HG03045 (cell line): ENCODE data around the gene EVX1.

Experiments used
- ATAC-seq: cut with Tn5 transposase; IDR thresholded peaks from one replicate; pipeline ENCODE4 v1.9.1; 2021; ENCODE audit warnings: mild to moderate bottlenecking, moderate library complexity; ENCODE audit not compliant: unreplicated experiment

Gene EVX1

DNA sequence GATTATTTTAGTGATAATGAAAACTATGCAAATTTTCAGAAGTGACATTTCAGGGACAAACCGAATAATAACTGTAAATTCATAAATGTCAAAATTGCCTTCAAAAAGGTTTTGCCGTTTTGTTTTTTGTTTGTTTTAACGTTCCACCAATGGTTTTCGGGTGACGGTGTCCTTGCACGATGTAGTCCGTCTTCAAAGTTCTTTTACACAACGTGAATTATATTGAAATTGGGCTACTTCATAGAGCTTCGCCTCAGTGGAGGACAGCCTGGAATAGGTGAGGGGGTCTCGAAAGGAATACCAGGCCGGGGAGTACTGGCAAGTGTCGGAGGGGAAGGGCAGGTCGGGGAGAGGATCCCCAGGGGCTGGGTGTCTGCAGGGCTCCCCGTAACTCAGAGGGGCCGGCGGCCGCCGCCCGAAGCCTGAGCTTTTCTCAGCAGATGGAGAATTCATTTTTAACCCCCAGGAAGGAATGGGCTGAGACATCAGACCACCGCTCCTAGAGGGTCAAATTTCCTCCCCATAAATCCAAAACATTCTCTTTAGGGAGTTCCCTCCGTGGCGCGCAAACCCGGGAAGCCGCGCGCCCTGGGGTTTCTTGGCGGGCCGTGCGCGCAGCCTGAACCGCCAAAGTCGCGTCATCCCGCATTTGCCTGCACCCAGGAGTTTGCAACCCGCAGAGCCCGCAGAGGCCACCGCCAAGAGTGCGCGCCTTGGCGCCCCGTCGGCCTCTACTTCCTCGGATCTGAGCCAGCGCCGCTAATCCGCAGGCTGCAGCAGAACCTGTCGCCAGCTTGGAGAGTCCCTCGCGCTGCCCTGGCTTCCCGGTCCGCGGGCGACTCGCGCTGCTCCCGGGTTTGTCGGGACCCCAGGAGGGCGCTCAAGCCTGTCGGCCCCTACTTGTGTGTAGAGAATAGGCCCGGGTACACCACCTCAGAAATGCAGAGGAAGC lies 17.3 kb upstream of the EVX1 start:
- ATAC-seq, result no peak

- no peak for ATAC-seq
Measured at GRCh38 chr7:27229448-27229847, 13.2 kb upstream of the EVX1 start.

GRCh38 chr7:27235387-27236311 lies 7.0 kb upstream of the EVX1 start:
- no peak for ATAC-seq

DNA sequence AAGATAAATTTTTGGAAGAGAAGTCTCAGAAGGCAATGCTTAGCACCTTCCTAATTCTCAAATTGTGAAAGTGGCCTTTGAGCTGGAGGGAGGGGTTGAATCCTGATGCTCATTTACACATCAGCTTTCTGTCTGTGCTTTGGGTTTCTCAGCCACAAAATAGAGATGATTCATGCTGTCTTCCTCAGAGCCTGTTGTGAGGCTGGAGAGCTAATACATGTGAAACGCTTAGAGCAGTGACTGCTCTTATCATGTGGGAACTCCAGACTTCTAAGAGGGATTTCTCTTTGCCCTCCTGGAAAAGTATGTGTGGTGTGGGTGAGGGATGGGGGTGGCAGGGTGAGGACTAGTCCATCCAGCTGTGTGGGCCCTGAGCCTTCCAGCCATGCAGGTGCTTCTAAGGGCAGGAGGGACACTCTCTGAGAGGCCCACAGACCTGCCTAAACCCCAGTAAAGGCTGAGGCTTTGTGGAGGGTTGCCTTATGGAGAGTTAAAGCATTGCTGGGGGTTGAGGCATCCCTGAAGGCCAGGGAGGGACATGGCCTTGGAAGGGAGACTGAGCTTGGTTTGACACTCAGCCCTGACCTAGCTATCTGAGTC lies 4.8 kb upstream of the EVX1 start:
- no peak for ATAC-seq

- no peak for ATAC-seq
Measured at GRCh38 chr7:27238979-27239386, 3.6 kb upstream of the EVX1 start.

- no peak for ATAC-seq
Measured at GRCh38 chr7:27239387-27240014, 3.1 kb upstream of the EVX1 start.

GRCh38 chr7:27240015-27240731 lies 2.4 kb upstream of the EVX1 start:
- ATAC-seq, result no peak

DNA sequence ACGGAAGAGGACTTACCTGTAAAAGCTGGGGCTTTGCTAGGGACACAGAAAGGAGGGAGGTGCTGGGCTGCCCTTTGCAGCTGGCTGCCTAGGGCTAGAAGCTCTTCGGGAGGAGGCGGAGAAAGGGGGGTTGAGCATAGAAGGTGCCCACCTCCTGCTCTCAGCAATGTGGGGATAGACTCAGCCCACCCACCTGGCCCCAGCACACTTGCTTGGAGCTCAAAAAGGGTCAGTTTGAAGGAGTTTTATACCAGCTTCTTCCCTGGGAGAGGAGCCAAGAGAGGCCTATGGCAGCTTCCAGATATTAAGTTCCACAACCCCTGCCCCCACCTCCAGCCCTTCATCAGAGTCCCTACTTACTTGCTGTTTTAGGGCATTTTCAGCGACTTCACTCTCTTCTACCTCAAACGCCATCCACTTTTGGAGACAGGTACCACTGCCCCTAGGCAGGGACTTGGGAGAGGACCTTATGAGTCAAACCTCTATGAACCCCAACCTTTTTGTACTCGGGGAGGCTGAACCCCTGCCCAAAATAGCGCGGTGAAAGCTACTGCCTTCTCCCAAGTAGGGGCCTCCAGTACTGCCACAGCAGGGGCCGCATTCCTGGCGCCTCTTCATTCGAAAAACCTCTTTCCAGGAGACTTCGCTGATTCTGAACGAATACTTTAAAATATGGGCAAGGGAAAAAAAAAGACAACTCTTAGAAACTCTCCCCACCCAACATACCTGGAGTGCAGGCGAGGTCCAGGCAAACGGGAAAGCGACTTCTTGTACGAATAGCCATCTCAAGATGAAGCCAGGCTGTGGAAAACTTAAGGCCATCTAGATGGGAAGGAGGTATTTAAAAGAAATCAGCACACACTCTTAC lies 1.2 kb upstream of the EVX1 start:
- ATAC-seq, result no peak

DNA sequence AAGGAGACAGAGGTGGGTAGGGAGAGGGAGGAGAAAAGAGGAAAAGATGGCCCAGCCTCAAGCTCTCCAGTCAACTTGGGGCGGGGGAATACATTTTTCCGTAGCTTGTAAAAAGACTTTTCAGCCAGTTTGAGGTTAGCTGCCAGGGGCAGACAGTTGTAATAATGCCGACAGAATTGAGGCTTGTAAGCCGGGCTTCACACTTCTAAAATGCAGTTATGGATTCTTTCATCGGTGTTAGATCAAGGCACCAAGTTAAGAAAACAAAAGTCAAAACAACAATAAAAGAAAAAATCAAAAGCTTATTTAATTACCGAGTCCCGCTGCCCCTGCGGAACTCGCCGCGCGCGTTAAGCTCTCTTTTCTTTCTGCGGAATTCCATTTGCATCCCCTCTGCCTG lies 448 bp upstream of the EVX1 start:
- no peak for ATAC-seq

GRCh38 chr7:27243340-27244163 lies 950 bp downstream of the EVX1 start:
- no peak for ATAC-seq

DNA sequence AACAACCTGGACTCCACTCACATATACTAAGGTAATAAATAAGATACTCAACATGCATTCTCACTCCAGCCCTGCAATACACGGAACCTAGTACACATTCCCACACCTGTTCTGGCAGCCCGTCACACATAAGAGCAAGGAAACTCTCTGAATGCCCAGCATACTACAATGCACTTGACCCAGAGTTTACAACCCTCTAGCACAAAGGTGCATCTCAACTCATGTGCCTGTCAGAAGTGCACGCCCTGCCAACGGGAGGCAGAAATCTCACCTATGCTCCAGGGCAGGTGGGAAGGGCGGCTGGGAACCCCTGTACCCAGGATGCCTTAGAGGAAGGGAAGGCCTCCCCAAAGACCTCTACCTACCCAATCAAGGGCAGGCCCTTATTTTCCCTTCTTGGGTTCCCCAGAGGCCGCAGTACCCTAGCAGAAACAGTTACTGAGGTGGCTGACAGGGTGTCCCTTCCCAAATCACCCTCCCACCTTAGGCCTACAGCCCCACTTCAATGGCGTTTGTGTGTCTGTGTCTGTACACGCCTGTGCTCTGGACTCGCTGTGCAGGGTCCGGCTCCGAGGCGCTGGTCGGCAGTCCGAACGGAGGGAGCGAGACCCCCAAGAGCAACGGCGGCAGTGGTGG lies 2.0 kb downstream of the EVX1 start:
- ATAC-seq, result no peak

GRCh38 chr7:27245124-27245797 lies 2.7 kb downstream of the EVX1 start:
- no peak for ATAC-seq

GRCh38 chr7:27245798-27246691 lies 3.4 kb downstream of the EVX1 start:
- no peak for ATAC-seq

DNA sequence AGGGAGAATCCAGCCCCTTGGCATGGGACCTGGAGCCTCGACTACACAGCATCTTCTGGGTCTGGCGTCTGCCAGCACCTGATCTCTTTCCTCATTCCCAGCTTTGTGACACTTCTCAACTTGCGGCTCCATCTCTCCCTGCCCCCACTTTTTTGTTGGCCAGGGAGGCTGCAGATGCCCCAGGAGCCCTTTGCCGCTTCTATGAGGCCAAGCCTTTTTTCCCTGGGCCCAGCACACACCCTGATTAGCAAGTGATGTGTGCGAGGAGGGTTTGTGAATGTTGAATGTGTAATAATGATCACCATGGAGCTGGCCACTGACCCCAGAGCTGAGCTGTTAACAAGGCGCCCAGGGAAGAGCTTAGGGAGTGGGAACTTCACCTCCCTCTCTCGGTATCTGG lies 4.4 kb downstream of the EVX1 start:
- ATAC-seq, result no peak

- no peak for ATAC-seq
Measured at GRCh38 chr7:27247452-27248426, 5.1 kb downstream of the EVX1 start.
